Left ventricle myocardium superior (tissue), 1 donor: ENCODE results near the gene CFAP65. TPM values are rescaled to one million over a fixed set of nuclear protein-coding genes. Genes with fewer than 3 reads are reported as not detected.
A peak's percentile ranks its signal among the peaks of the same experiment; 100 is the strongest.

Experiments used
- ATAC-seq: fragments of 200-7000 bp; cut with Tn5 transposase; one replicate; pipeline ENCODE4 v1.9.1; 2020; ENCODE audit warnings: mild to moderate bottlenecking, moderate library complexity
- DNase-seq: peaks from one replicate; pipeline ENCODE4 v3.0.0-alpha.2; 2020
- intact Hi-C: fragments of 100-400 bp; cut with micrococcal nuclease; formaldehyde crosslinking; loops from one replicate; pipeline ENCODE4 v1.11.0; 2022
- total RNA-seq: library from RNA; stranded (reverse); fragmentation: NEBNext Ultra II Directional; extraction: Animal tissue kit (Norgen Biotek cat#: 25700); gene quantifications from one replicate; pipeline ENCODE4 v1.2.1, GENCODE V29; 2021
- donor health status: DM: no; HTN: yes; CAD: no; lungs with severe emphysema.

The CFAP65 gene
- total RNA-seq, 1 donor from 2014 or later, result not detected

- ATAC-seq (no peak), DNase-seq (no peak)
- intact Hi-C loops, result no loop called here
Measured at GRCh38 chr2:219022041-219022440, 19.3 kb downstream of the CFAP65 start.

GRCh38 chr2:219021591-219021990 lies 19.7 kb downstream of the CFAP65 start:
- ATAC-seq (no peak), DNase-seq (no peak)
- intact Hi-C loops, result no loop called here

- ATAC-seq (no peak), DNase-seq (no peak)
- intact Hi-C loops, result no loop called here
Measured at GRCh38 chr2:219020604-219021365, 20.5 kb downstream of the CFAP65 start.

DNA sequence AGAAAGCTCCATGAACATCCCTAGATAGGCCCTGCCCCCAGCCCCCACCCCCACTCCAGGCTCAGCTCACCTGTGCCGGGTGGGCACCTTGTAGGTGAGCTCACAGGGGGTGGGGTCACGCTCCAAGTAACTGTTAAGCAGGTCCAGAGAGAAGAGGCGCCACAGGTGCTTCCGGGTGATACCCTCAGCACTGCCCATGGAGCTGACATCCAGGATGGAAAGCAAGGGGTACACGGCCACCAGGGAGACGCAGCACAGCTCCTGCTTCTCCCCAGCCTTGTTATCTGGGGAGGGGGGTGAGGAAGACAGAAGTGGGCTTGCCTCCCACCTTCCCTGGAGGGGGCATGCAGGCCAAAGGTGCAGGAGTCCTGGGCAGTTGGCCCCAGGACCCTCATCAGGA lies 21.9 kb downstream of the CFAP65 start:
- DNase-seq (no peak), ATAC-seq (no peak)
- intact Hi-C loops, result no loop called here

- no peak for ATAC-seq
- intact Hi-C loops, result no loop called here
- DNase-seq, result no peak
Measured at GRCh38 chr2:219018726-219019125, 22.6 kb downstream of the CFAP65 start.

- no peak for DNase-seq
- no peak for ATAC-seq
Measured at GRCh38 chr2:219018286-219018685, 23.0 kb downstream of the CFAP65 start.

DNA sequence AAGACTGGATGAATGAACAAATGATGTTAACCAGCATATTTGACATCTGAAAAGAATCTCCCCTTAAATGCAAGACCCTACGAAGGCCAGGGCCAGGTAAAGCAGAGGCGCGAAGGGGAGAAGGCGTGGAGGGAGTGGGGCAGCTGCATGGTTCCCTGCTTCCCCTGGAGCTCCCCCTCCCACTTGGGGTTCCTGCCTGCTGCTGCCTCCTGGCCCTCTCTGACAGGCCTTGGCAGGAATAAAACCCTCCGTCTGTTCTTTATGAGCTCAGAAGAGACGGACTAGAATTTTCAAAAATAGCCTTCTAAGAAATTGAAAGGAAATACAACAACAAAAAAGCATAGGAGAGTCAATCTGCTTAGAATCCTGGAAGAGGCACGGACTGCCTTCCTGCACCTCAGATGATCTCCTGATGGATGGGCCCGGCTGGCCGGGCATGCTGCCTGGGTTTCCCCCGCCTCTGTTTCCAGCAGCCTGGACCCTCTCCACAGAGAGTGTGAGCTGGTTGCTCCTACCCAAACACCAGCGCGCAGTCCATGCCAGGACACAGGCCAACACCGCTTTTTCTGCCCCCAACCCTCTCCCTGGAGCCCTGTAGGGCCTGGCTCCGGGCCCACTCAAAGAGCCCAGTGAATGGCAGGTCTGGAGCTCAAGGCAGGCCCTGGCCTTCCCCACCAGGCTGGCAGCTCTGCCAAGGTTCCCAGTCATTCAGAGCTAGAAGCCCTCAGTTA lies 23.9 kb downstream of the CFAP65 start:
- DNase-seq, result no peak
- intact Hi-C loops, result no loop called here

More at GRCh38 chr2:219018286-219018685, 23.0 kb downstream of the CFAP65 start:
- intact Hi-C loops, result no loop called here

GRCh38 chr2:219016721-219017120 lies 24.6 kb downstream of the CFAP65 start:
- intact Hi-C loops, result no loop called here
- DNase-seq (no peak), ATAC-seq (no peak)

More for the DNA sequence above, 23.9 kb downstream of the CFAP65 start:
- no peak for ATAC-seq

DNA sequence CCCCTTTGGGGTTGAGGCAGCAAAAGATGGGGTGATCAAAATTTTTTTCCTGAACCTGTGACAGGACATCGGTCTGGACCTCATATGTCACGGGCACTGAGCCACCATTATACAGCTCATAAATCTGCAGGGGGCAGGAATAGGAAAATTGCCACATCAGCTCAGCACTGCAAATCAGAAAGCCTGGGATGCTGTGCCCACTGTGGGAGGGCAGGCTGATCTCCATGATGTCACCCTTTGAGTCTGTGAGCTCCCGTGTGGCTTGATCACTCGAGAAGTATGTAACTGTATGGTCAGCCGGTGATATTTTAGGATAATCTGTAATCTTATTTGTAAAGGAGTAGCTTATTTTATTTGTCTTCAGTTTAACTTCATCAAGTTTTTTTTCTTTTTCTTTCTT lies 30.4 kb downstream of the CFAP65 start:
- DNase-seq (no peak), ATAC-seq (no peak)
- intact Hi-C loops, result no loop called here

DNA sequence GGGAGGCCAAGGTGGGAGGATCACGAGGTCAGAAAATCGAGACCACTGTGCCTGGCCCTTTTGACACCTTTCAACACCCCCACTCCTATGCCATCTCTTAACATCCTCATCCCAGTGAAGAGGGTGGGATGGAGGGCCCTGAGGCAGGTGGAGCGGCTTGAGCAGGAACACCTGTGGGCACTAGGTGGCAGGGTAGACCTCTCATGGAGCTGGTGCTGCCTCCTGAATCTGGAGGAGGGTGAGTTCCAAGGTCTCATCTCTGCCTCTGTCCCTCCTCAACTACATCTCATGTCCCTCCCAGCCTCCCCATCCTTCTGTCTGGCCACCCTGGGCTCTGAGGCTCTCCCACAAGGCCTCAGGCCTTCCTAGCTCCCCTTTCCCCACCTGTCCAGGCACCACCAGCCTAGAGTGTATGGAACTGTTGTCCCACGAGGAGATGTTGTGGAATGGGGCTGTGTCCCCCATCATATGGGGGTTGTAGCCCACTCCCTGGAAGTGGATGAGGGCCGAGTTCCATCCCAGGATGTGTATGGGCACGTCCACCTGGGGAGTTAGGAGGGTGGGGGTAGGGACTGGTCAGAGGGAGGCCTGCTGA lies 31.1 kb downstream of the CFAP65 start:
- DNase-seq (no peak), ATAC-seq (no peak)
- intact Hi-C loops, result no loop called here

DNA sequence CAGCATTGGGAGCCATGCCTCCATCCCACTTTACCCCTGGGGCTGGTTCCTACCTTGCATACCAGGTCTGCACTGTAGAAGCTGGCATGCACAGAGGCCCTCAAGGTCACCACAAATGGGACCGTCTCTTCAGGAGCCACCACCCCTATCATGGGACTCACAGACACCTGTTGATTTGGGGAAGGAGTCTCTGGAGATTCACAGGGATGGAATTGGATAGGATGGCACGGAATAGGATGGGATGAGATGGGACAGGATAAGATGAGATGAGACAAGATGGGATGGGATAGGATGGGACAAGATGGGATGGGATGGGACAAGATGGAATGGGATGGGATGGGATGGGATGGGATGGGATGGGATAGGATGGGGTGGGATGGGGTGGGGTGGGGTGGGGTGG lies 32.0 kb downstream of the CFAP65 start:
- DNase-seq (no peak), ATAC-seq (no peak)
- intact Hi-C loops, result no loop called here

- ATAC-seq (no peak), DNase-seq (no peak)
- intact Hi-C loops, result no loop called here
Measured at GRCh38 chr2:219003979-219004378, 37.3 kb downstream of the CFAP65 start.

- ATAC-seq (no peak), DNase-seq (no peak)
- intact Hi-C loops, result no loop called here
Measured at GRCh38 chr2:219003267-219003634, 38.1 kb downstream of the CFAP65 start.

GRCh38 chr2:219002395-219003266 lies 38.7 kb downstream of the CFAP65 start:
- intact Hi-C loops, result no loop called here
- ATAC-seq (peak; percentile 20), DNase-seq (peak; percentile 48)

GRCh38 chr2:219001577-219002394 lies 39.5 kb downstream of the CFAP65 start:
- intact Hi-C loops, result no loop called here
- peak; percentile 44 for ATAC-seq

GRCh38 chr2:219001100-219001576 lies 40.2 kb downstream of the CFAP65 start:
- DNase-seq (no peak), ATAC-seq (no peak)
- intact Hi-C loops, result no loop called here

More at GRCh38 chr2:219001577-219002394, 39.5 kb downstream of the CFAP65 start:
- DNase-seq, result no peak

DNA sequence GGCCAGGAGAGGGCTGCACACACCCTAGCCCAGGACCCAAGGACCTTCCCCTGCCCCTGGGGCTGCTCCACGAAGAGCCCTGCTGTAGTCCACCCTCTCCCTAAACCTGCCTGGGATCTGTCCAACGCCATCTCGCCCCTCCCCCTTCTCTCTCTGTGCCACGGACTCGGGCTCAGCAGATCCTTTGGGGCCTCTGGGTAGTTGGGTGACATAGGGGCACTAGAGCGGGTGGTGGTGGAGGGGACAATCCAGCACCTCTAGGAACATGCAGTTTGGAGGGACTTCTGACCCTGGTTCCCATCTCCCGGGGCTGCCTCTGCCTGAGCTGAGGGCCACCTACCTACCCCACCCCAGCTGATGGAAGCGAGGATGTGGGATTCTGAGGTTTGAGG lies 40.8 kb downstream of the CFAP65 start:
- ATAC-seq, result no peak
- no peak for DNase-seq
- intact Hi-C loops, result no loop called here

GRCh38 chr2:218999881-219000568 lies 41.3 kb downstream of the CFAP65 start:
- DNase-seq (no peak), ATAC-seq (no peak)
- intact Hi-C loops, result no loop called here
